ENCODE results near the gene ITPR1. TPM values are rescaled to one million over a fixed set of nuclear protein-coding genes. Genes with fewer than 3 reads are reported as not detected.

Gene ITPR1
- total and polyA plus RNA-seq, 10 of the 15 experiments (the other 5 are each of a cell fraction or from before 2014, with no cell fraction given), result 12.2 to 239 (median 28.4) TPM

GRCh38 chr3:4856136-4856535 lies 363.0 kb downstream of the ITPR1 start:
- no peak overlapping the region for H2AFZ ChIP-seq (ENCODE audit: control insufficient read depth, low read depth, low read length)
- peaks cover 8% of the 10 kb centered on the region; the same call in 1 of the 2 replicates for H3K4me1 ChIP-seq (ENCODE audit: control insufficient read depth, insufficient read depth, low read length)
- no peak overlapping the region for H3K27ac ChIP-seq (ENCODE audit: control insufficient read depth, insufficient read depth)
- no peaks in the 10 kb centered on the region for H3K36me3 ChIP-seq (ENCODE audit: control insufficient read depth in 2 of 2, insufficient read depth in 2 of 2, low read length in 1 of 2)
- DNase-seq (ENCODE audit: low read depth, low spot score) (no peak), ATAC-seq (peak; percentile 81), FAIRE-seq (no peak)
- in situ Hi-C loops (cut with MboI), result no loop called here
- POLR2A ChIA-PET, result no interaction called here
- CTCF ChIA-PET, result interaction anchor here (0.7 kb wide), 1 partner anchor 120 kb away, joined by 3 read pairs; no protein-coding TSS in a partner anchor
- BruUV-seq (replicated peaks), result no TSS peak
- RAD21 ChIA-PET (ENCODE audit: unreplicated experiment), result interaction anchor here (1.0 to 1.2 kb wide), 2 partner anchors 51 to 103 kb away, joined by 3 to 4 read pairs; no protein-coding TSS in a partner anchor
- H3K4me2 ChIP-seq (ENCODE audit: control insufficient read depth, insufficient read depth), result no peak overlapping the region
- H3K27me3 ChIP-seq (replicated peaks in 1 of 2; ENCODE audit: control insufficient read depth in 2 of 2, insufficient read depth in 2 of 2, low read length in 1 of 2), result no peaks in the 10 kb centered on the region
- H3K9me3 ChIP-seq (replicated peaks; ENCODE audit: control insufficient read depth, insufficient read depth, low read length), result no peaks in the 10 kb centered on the region; the same call in 2 of the 3 replicates
- H4K20me1 ChIP-seq (ENCODE audit: control insufficient read depth, insufficient read depth), result no peaks in the 10 kb centered on the region
- WGBS (ENCODE audit: insufficient coverage, insufficient replicate concordance, low lambda C conversion rate, missing lambda C conversion rate), result 24% methylated on average over 2 of the region's 2 CpGs
- no peak overlapping the region for H3K9ac ChIP-seq (ENCODE audit: control insufficient read depth, insufficient read depth, low read length)
- H3K4me3 ChIP-seq, result no peak overlapping the region
- no peaks in the 10 kb centered on the region for H3K79me2 ChIP-seq (ENCODE audit: control insufficient read depth, insufficient read depth, low read length)
- intact Hi-C loops (cut with micrococcal nuclease; ENCODE audit: unreplicated experiment), result no loop called here
- SMC1A ChIA-PET (ENCODE audit: uncharacterized antibody, unreplicated experiment), result interaction anchor here (10.6 kb wide), 1 partner anchor 121 kb away, joined by 167 read pairs; the partner anchor contains the start of gene BHLHE40
- TF ChIP-seq YY1 (IDR thresholded peaks at IDR 0.05; ENCODE audit: low read depth, low read length), result 0 out of 2 replicates have a peak, but pooled peaks have one; percentile 18
- TF ChIP-seq ESRRA (IDR thresholded peaks at IDR 0.05; ENCODE audit: low read length), result no peak
- no peak for TF ChIP-seq KLF5 (IDR thresholded peaks at IDR 0.05; ENCODE audit: partially characterized antibody)
- TF ChIP-seq EGR1 (IDR thresholded peaks at IDR 0.05; ENCODE audit: borderline replicate concordance in 1 of 2, low read depth in 2 of 2, low read length in 2 of 2), result no peak
- TF ChIP-seq CEBPZ (IDR thresholded peaks at IDR 0.05; ENCODE audit: low read depth, low read length), result no peak
- TF ChIP-seq TBL1XR1 (IDR thresholded peaks at IDR 0.05; ENCODE audit: low read depth, low read length), result no peak
- TF ChIP-seq WRNIP1 (IDR thresholded peaks at IDR 0.05; ENCODE audit: borderline replicate concordance, low read depth, low read length), result no peak
- no peak for TF ChIP-seq ZBED1 (IDR thresholded peaks at IDR 0.05; ENCODE audit: borderline replicate concordance)
- TF ChIP-seq PKNOX1 (IDR thresholded peaks at IDR 0.05), result 0 out of 2 replicates have a peak, but pooled peaks have one; percentile 49
- TF ChIP-seq RB1 (IDR thresholded peaks at IDR 0.05; ENCODE audit: borderline replicate concordance), result no peak
- TF ChIP-seq SUZ12 (IDR thresholded peaks at IDR 0.05; ENCODE audit: unreplicated experiment), result no peak
- TF ChIP-seq SIX5 (IDR thresholded peaks at IDR 0.05; ENCODE audit: low read depth, low read length, severe bottlenecking), result no peak
- TF ChIP-seq MTA3 (IDR thresholded peaks at IDR 0.05; ENCODE audit: borderline replicate concordance, low read length), result no peak
- TF ChIP-seq RFX5 (IDR thresholded peaks at IDR 0.05; ENCODE audit: low read depth, low read length), result no peak
- TF ChIP-seq IKZF1 (conservative IDR thresholded peaks at IDR 0.05), result peak; percentile 44; the same call in 1 of the 2 replicates
- no peak for TF ChIP-seq NFYB (IDR thresholded peaks at IDR 0.05; ENCODE audit: insufficient read depth, low read depth, low read length)
- no peak for TF ChIP-seq ATF2 (IDR thresholded peaks at IDR 0.05; ENCODE audit: low read length)
- no peak for TF ChIP-seq NFYA (IDR thresholded peaks at IDR 0.05; ENCODE audit: borderline replicate concordance, low read depth, low read length)
- TF ChIP-seq STAT3 (IDR thresholded peaks at IDR 0.05; ENCODE audit: low read depth, low read length), result no peak

All from GM12878 (cell line).